ENCODE results near the gene IFI27L2.

- no peak for TF ChIP-seq EZH2 (IDR thresholded peaks at IDR 0.05; ENCODE audit: insufficient read depth, poor library complexity, severe bottlenecking)
- no peak for TF ChIP-seq EZH2phosphoT487 (IDR thresholded peaks at IDR 0.05; ENCODE audit: insufficient read depth, low read depth)
These were observed 16.3 kb downstream of the IFI27L2 start for GRCh38 chr14:94113073-94113472.
